ENCODE results near the gene PCLAF.

GRCh38 chr15:64386291-64386690, 5.0 kb upstream of the PCLAF start:
- no peak for TF ChIP-seq CREB1 (IDR thresholded peaks at IDR 0.05; ENCODE audit: low read depth)
- TF ChIP-seq CEBPB (IDR thresholded peaks at IDR 0.05) = no peak
- no peak for TF ChIP-seq EP300 (IDR thresholded peaks at IDR 0.05; ENCODE audit: borderline replicate concordance)
- no peak for TF ChIP-seq REST (IDR thresholded peaks at IDR 0.05; ENCODE audit: low read depth)
- no peak for TF ChIP-seq TCF12 (IDR thresholded peaks at IDR 0.05; ENCODE audit: low read depth)
- no peak for TF ChIP-seq RAD21 (IDR thresholded peaks at IDR 0.05; ENCODE audit: low read depth)
- TF ChIP-seq TAF1 (IDR thresholded peaks at IDR 0.05; ENCODE audit: low read depth) = no peak
- TF ChIP-seq FOXM1 (IDR thresholded peaks at IDR 0.05; ENCODE audit: borderline replicate concordance, low read depth) = no peak
- TF ChIP-seq, protein P1, sequence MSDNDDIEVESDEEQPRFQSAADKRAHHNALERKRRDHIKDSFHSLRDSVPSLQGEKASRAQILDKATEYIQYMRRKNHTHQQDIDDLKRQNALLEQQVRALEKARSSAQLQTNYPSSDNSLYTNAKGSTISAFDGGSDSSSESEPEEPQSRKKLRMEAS (IDR thresholded peaks at IDR 0.05) = no peak
- TF ChIP-seq NFIC (IDR thresholded peaks at IDR 0.05) = no peak
- TF ChIP-seq ZBTB7A (IDR thresholded peaks at IDR 0.05; ENCODE audit: low read depth) = no peak
- no peak for TF ChIP-seq TEAD4 (IDR thresholded peaks at IDR 0.05)
- TF ChIP-seq YY1 (IDR thresholded peaks at IDR 0.05; ENCODE audit: low read depth) = no peak

Data from Ishikawa (cell line).